ENCODE results near the gene RABAC1.

RABAC1 gene

GRCh38 chr19:41984961-41985360, 25.8 kb upstream of the RABAC1 start:
- TF ChIP-seq CTCF (IDR thresholded peaks at IDR 0.05; ENCODE audit: control insufficient read depth, extremely low read depth, insufficient read depth): no peak
- DNase-seq (ENCODE audit: low read depth): no peak
- H3K4me3 ChIP-seq (ENCODE audit: low read depth, low read length): no peak overlapping the region

DNA sequence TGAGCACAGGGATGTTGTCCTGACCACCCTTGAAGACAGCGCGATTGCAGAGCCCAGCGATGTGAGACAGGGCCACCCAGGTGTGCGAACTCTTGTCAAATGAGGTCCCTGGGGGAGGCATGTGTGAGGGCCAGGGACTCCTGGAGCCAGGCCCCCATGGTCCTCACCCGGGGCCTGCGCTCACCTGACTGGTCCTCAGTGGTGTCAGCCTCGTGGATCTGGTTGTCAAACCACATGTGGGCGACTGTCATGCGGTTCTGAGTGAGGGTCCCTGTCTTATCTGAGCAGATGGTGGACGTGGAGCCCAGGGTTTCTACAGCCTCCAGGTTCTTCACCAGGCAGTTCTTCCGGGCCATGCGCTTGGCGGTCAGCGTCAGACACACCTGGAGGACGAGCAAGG, 22.6 kb upstream of the RABAC1 start:
- no peak for TF ChIP-seq CTCF (IDR thresholded peaks at IDR 0.05; ENCODE audit: control insufficient read depth, extremely low read depth, insufficient read depth)
- DNase-seq (ENCODE audit: low read depth): no peak
- H3K4me3 ChIP-seq (ENCODE audit: low read depth, low read length): no peak overlapping the region

DNA sequence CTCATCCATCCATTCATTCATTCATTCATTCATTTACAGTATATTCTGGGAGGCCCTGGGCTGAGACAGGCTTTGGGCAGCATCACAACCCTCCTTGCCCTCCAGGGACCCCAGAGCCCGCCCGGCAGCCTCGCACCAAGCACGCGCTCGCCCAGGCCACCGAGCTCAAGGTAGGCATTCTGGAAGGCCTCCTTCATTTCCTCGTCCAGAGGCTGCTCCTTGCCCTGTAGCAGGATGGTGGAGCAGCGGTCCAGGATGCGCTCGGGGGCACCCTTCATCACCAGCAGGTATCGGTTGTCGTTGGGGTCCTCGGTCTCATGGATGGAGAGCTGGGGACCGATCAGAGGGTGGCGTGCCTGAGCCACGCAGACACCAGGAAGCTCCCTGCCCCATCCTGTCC, 19.3 kb upstream of the RABAC1 start:
- TF ChIP-seq CTCF (IDR thresholded peaks at IDR 0.05; ENCODE audit: control insufficient read depth, extremely low read depth, insufficient read depth): no peak
- H3K4me3 ChIP-seq (ENCODE audit: low read depth, low read length): no peak overlapping the region
- no peak for DNase-seq (ENCODE audit: low read depth)

GRCh38 chr19:41977916-41978315, 18.8 kb upstream of the RABAC1 start:
- H3K4me3 ChIP-seq (ENCODE audit: low read depth, low read length): no peak overlapping the region
- DNase-seq (ENCODE audit: low read depth): no peak
- TF ChIP-seq CTCF (IDR thresholded peaks at IDR 0.05; ENCODE audit: control insufficient read depth, extremely low read depth, insufficient read depth): no peak

DNA sequence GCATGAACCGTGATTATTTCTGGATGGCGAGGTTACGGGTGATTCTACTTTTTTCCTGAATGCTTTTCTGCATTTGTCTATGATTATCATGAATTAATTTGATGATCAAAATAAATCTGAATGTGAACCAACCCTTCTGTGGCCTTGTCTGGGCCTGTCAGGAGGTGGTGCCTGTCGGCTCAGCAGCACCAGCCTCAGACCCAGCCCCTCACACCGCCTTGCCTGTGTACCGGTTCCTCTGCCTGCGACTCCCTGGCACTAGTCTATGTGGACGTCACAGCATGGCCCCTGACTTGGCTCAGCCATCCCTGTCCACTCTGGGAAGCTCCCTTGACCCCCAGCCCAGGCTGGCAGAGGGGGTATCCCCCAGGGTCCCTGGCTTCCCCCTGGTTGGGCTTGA, 15.5 kb upstream of the RABAC1 start:
- no peak overlapping the region for H3K4me3 ChIP-seq (ENCODE audit: low read depth, low read length)
- TF ChIP-seq CTCF (IDR thresholded peaks at IDR 0.05; ENCODE audit: control insufficient read depth, extremely low read depth, insufficient read depth): no peak
- no peak for DNase-seq (ENCODE audit: low read depth)

- DNase-seq (ENCODE audit: low read depth): no peak
- TF ChIP-seq CTCF (IDR thresholded peaks at IDR 0.05; ENCODE audit: control insufficient read depth, extremely low read depth, insufficient read depth): no peak
- no peak overlapping the region for H3K4me3 ChIP-seq (ENCODE audit: low read depth, low read length)
Observed at GRCh38 chr19:41971363-41971762, 12.2 kb upstream of the RABAC1 start.

GRCh38 chr19:41969772-41970458, 10.8 kb upstream of the RABAC1 start:
- H3K4me3 ChIP-seq (ENCODE audit: low read depth, low read length): no peak overlapping the region
- TF ChIP-seq CTCF (IDR thresholded peaks at IDR 0.05; ENCODE audit: control insufficient read depth, extremely low read depth, insufficient read depth): no peak
- DNase-seq (ENCODE audit: low read depth): no peak

Data from LNCaP clone FGC (cell line).